ENCODE results near the gene EPHX1.
"Not testable (repeated sequence)": the region's sequence is repeated elsewhere in the genome, so short reads cannot be mapped to it uniquely, and the experiment has no call there.

The EPHX1 gene

DNA sequence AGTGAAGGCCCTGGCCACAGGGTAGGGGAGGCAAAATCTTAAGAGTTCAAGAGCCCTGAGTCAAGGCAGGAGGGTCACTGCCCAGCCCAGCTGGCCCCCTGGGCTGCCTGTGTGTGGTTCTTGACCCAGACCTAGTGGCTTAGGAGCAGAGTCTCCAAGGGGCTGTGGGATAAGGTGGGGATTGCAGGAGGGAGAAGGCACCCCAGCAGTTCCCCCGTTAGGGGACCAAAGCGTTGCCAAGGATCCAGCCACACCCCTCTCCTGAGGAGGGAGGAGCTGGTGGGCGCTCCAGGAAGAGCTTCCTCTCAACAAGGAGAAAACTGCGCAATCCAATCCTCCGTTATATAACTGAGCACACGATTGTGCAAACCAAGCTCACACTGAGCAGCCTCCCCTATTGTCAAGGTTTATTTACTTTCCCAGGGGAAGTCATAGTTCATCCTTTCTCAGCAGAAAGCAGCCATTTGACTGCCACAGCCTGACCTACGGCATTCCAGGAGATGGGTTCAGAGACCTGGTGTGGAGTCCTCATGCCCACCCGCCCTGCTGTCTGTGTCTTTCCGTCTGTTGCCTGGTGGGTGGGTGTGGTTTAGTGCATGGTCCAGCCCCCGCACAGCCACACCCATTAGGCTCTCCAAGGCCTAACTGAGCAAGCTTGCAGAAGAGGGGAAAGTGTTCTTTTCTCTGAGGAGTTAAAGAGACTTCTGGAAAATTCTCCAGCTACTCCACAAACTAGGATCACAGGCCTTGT, 3.5 kb downstream of the EPHX1 start:
- H3K4me1 ChIP-seq (ENCODE audit: control insufficient read depth, insufficient read depth, low read length), result peaks cover 63% of the 10 kb centered on the region
- H3K27me3 ChIP-seq (ENCODE audit: control insufficient read depth, insufficient read depth, low read length), result no peaks in the 10 kb centered on the region
- peak overlapping the region; percentile 31 for H3K9ac ChIP-seq (ENCODE audit: low read length)
- no peaks in the 10 kb centered on the region for H3K36me3 ChIP-seq (ENCODE audit: control insufficient read depth, insufficient read depth, low read length)
- no peak overlapping the region for H3K4me3 ChIP-seq (ENCODE audit: low read length)
- H3K9me3 ChIP-seq (ENCODE audit: control insufficient read depth, low read length), result no peaks in the 10 kb centered on the region

DNA sequence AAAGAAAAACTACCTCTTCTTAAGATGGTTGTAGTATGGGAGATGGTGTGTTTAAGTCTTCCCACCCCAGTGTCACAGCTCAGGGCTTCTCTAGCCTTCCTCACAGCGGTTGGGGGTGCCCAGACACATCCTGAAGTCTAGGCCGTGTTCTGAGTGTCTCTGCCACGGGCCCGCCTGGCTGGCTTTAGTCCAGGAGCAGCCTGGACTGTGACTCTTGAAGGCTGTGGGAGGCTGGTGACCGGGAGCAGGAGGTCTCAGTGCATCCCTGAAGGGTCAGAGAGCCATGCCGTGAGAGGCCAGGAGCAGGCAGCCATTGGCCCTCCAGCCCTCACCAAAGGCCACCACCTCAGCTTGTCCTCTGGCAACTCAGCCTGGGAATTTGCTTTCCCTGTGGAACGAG, 4.5 kb downstream of the EPHX1 start:
- Histone ChIP-seq H3K27me3 (ENCODE audit: control insufficient read depth, insufficient read depth, low read length) (no peaks in the 10 kb centered on the region), H3K36me3 (ENCODE audit: control insufficient read depth, insufficient read depth, low read length) (no peaks in the 10 kb centered on the region), H3K9me3 (ENCODE audit: control insufficient read depth, low read length) (no peaks in the 10 kb centered on the region), H3K4me3 (ENCODE audit: low read length) (no peak overlapping the region), H3K4me1 (ENCODE audit: control insufficient read depth, insufficient read depth, low read length) (peaks cover 68% of the 10 kb centered on the region), H3K9ac (ENCODE audit: low read length) (peak overlapping the region; percentile 10)

DNA sequence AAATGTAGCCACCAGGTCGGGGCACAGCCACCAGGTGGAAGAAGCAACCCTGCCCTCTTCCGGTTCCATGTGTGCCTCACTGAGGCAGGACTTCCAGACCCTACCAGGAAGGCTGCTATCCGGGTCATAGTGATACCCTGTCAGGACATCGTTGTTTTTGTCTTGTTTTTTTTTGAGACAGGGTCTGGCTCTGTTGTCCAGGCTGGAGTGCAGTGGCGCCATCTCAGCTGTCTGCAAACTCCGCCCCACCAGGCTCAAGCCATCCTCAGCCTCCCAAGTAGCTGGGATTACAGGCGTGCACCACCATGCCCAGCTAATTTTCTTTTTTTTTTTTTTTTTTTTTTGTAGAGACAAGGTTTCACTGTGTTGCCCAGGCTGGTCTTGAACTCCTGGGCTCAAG, 5.2 kb downstream of the EPHX1 start:
- not testable (repeated sequence) for H3K27me3 ChIP-seq (ENCODE audit: control insufficient read depth, insufficient read depth, low read length); H3K4me3 ChIP-seq (ENCODE audit: low read length); H3K36me3 ChIP-seq (ENCODE audit: control insufficient read depth, insufficient read depth, low read length); H3K9me3 ChIP-seq (ENCODE audit: control insufficient read depth, low read length)
- Histone ChIP-seq H3K4me1 (ENCODE audit: control insufficient read depth, insufficient read depth, low read length) (peaks cover 75% of the 10 kb centered on the region), H3K9ac (ENCODE audit: low read length) (peak overlapping the region; percentile 10)

DNA sequence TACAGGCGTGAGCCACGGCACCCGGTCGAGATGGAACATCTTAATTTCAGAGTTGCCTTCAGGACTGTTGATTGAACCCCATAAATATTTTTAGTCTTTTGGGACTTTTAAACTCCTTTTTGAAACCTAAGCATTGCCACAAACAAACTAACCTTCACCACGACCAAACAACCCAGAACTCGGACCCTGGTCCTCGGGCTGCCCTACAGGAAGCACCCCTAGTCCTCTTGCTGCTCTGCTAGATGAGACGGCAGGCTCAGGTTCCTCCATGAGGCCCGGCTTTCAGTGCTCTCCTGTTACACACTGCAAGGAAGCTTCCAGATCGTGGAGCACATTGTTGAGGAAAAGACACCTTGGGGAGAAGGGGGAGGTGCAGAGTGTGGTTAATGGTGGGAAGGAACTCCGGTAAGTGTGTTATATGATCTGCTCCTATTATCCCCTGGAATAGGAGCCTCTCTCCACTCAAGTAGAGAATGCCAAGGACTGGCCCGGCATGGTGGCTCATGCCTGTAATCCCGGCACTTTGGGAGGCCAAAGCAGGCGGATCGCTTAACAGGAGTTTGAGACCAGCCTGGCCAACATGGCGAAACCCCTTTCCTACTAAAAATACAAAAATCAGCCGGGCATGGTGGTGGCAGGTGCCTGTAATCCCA, 5.7 kb downstream of the EPHX1 start:
- Histone ChIP-seq H3K9ac (ENCODE audit: low read length) (no peak overlapping the region), H3K4me3 (ENCODE audit: low read length) (no peak overlapping the region), H3K9me3 (ENCODE audit: control insufficient read depth, low read length) (no peaks in the 10 kb centered on the region), H3K36me3 (ENCODE audit: control insufficient read depth, insufficient read depth, low read length) (no peaks in the 10 kb centered on the region), H3K4me1 (ENCODE audit: control insufficient read depth, insufficient read depth, low read length) (peaks cover 81% of the 10 kb centered on the region), H3K27me3 (ENCODE audit: control insufficient read depth, insufficient read depth, low read length) (no peaks in the 10 kb centered on the region)

DNA sequence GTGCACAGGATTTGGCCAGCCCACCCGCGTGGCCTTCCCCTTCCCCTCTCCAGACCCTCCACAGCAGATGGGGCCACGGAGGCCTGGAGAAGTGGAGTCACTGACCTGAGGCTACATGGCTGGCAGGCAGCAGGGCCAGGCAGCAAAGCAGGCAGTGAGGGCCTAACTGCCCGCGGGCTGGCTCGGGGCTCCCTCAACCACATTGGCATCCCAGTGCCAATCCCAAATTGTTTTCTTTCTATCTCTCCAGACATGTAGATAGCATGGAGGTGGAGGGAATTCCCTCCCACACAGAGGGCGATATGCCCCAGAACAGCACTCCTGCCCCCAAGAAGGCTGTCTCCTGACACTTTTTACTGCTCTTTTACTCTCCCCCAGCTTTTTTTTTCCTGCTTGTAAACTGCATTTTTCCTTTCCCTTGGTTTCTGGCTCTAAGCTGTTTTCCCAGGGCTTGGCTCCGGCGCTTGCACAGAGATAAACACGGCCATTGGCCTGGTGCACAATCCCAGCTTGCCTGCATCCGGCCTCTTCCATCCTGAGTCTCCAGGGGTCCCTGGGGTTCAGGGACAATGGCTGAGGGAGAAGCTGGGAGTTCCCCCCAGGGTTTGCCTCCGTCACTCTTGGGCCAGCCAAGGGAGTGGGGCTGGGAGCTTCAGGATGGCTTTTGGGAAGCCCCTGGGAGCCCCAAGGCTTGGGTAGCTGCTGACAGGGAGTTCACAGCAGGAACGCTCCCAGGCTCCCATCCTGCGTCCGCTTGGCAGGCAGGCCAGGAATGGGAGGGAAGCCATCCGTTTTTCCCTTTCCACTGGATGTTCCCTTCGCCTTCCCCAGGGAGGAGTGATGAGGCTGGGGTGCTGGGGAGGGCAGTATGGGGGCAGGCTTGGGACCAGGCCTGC, 7.0 kb downstream of the EPHX1 start:
- Histone ChIP-seq H3K27me3 (ENCODE audit: control insufficient read depth, insufficient read depth, low read length) (no peaks in the 10 kb centered on the region), H3K9me3 (ENCODE audit: control insufficient read depth, low read length) (no peaks in the 10 kb centered on the region), H3K4me1 (ENCODE audit: control insufficient read depth, insufficient read depth, low read length) (peaks cover 77% of the 10 kb centered on the region), H3K9ac (ENCODE audit: low read length) (peak overlapping the region; percentile 71), H3K36me3 (ENCODE audit: control insufficient read depth, insufficient read depth, low read length) (no peaks in the 10 kb centered on the region), H3K4me3 (ENCODE audit: low read length) (peak overlapping the region; percentile 2)

DNA sequence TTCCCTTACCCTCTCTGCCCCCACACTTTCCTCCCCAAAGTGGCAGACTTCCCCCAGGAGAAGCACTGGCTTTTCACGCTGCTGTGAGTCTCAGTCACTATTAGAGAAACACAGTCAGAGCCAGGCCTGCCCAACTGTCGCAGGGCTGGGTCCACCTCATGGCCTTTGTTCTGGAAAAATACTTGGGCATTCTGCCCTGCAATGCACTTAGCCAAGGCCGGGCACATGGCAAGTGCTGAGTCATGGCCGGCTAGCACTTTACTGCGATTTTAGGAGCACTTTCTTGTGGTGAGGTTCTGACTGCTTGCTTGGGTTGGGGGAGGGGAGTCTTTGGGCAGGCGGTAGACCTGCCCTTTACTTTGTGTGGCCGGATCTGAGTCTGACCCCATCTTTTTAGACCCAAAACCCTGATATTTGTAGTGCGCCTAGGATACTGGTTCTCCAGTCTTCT, 7.7 kb downstream of the EPHX1 start:
- Histone ChIP-seq H3K4me3 (ENCODE audit: low read length) (peak overlapping the region; percentile 2), H3K9ac (ENCODE audit: low read length) (peak overlapping the region; percentile 71)

DNA sequence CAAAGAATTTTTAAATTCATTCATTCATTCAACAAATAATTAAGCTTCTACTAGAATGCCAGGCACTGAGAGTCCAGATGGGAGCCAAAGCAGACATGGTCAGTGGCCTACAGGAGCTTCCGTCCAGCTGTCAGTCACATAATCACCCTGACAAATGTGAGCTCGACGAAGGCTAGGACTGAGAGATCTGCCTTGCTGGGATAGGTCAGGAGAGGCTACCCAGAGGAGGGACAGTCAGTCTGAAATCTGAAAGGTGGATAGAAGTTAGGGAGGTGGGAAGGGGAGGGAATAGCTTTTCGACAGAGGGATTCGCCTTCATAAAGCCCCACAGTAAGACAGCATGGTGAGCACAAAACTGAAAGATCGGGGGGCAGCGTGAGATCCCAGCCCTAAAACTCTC, 8.3 kb downstream of the EPHX1 start:
- H3K9ac ChIP-seq (ENCODE audit: low read length), result no peak overlapping the region
- H3K4me1 ChIP-seq (ENCODE audit: control insufficient read depth, insufficient read depth, low read length), result peaks cover 64% of the 10 kb centered on the region
- no peaks in the 10 kb centered on the region for H3K36me3 ChIP-seq (ENCODE audit: control insufficient read depth, insufficient read depth, low read length)
- H3K27me3 ChIP-seq (ENCODE audit: control insufficient read depth, insufficient read depth, low read length), result no peaks in the 10 kb centered on the region
- no peak overlapping the region for H3K4me3 ChIP-seq (ENCODE audit: low read length)
- H3K9me3 ChIP-seq (ENCODE audit: control insufficient read depth, low read length), result no peaks in the 10 kb centered on the region

More for the DNA sequence above, 7.7 kb downstream of the EPHX1 start:
- H3K4me1 ChIP-seq (ENCODE audit: control insufficient read depth, insufficient read depth, low read length), result peaks cover 70% of the 10 kb centered on the region
- no peaks in the 10 kb centered on the region for H3K9me3 ChIP-seq (ENCODE audit: control insufficient read depth, low read length)
- H3K36me3 ChIP-seq (ENCODE audit: control insufficient read depth, insufficient read depth, low read length), result no peaks in the 10 kb centered on the region
- H3K27me3 ChIP-seq (ENCODE audit: control insufficient read depth, insufficient read depth, low read length), result no peaks in the 10 kb centered on the region

DNA sequence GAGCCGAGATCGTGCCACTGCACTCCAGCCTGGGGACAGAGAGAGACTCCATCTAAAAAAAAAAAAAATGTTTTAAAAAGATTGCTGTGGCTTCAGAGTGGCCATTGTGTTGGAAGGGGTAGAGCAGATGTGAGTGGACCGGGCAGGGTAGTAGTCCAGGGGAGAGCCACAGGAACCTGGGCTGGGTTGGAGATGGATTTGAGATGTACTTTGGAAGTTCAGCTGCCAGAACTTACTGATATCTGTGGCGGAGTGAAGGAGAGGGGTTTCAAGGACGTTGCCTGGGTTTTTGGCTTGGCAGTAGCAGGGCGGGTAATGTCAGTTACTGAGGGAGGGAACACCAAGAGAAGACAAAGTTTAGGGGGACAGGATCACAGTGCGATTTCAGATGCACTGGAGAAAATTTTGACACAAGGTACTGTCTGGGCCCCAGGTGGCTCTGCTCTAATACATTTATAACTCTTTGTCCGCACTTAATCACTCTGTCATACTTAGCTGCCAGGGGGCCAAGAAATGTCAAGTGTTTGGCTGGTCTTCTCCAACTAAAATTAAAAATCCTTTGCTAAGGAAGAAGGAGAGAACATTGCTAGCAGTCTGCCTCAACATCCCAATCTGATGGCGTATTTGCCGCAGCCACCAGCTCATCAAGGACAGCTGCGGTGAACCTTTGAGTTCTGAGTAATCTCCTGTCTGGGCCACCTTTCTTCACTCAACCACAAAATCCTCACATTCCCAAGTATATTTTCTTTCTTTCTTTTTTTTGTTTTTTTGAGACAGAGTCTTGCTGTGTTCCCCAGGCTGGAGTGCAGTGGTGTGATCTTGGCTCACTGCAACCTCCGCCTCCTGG, 9.6 kb downstream of the EPHX1 start:
- H3K4me1 ChIP-seq (ENCODE audit: control insufficient read depth, insufficient read depth, low read length), result peaks cover 56% of the 10 kb centered on the region
- no peaks in the 10 kb centered on the region for H3K27me3 ChIP-seq (ENCODE audit: control insufficient read depth, insufficient read depth, low read length)
- H3K4me3 ChIP-seq (ENCODE audit: low read length), result no peak overlapping the region

DNA sequence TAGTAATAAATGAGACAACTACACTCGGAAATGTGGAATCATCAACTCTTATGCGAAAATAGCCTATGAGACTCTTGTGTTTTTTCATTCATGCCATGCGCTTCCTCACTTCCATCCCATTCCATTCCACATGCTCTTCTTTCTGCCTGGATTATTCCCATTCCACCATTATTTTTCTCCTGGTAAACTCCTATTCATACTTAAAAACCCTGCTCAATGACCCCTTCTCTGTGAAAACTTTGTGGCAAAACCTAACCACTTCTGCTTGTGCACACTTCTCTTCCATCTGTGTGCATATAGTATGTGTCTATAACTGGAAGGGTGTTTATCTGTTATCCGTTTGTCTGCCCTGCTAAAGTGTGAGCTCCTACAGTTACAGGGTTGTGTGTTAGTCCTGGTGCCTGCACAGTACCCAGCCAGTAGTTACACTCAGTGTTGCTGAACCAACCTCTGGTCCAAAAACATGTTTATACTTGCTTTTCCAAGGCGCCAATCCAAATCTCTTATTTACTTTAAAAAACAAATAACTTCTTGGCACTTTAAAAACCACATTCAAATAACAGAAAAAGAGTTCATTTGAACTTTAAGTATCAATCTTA, 10.7 kb downstream of the EPHX1 start:
- Histone ChIP-seq H3K36me3 (ENCODE audit: control insufficient read depth, insufficient read depth, low read length) (no peaks in the 10 kb centered on the region), H3K9ac (ENCODE audit: low read length) (no peak overlapping the region), H3K27me3 (ENCODE audit: control insufficient read depth, insufficient read depth, low read length) (no peaks in the 10 kb centered on the region), H3K4me1 (ENCODE audit: control insufficient read depth, insufficient read depth, low read length) (peaks cover 63% of the 10 kb centered on the region), H3K9me3 (ENCODE audit: control insufficient read depth, low read length) (no peaks in the 10 kb centered on the region), H3K4me3 (ENCODE audit: low read length) (no peak overlapping the region)

More for the DNA sequence above, 9.6 kb downstream of the EPHX1 start:
- no peaks in the 10 kb centered on the region for H3K9me3 ChIP-seq (ENCODE audit: control insufficient read depth, low read length)
- H3K36me3 ChIP-seq (ENCODE audit: control insufficient read depth, insufficient read depth, low read length), result no peaks in the 10 kb centered on the region
- peak overlapping the region; percentile 6 for H3K9ac ChIP-seq (ENCODE audit: low read length)

DNA sequence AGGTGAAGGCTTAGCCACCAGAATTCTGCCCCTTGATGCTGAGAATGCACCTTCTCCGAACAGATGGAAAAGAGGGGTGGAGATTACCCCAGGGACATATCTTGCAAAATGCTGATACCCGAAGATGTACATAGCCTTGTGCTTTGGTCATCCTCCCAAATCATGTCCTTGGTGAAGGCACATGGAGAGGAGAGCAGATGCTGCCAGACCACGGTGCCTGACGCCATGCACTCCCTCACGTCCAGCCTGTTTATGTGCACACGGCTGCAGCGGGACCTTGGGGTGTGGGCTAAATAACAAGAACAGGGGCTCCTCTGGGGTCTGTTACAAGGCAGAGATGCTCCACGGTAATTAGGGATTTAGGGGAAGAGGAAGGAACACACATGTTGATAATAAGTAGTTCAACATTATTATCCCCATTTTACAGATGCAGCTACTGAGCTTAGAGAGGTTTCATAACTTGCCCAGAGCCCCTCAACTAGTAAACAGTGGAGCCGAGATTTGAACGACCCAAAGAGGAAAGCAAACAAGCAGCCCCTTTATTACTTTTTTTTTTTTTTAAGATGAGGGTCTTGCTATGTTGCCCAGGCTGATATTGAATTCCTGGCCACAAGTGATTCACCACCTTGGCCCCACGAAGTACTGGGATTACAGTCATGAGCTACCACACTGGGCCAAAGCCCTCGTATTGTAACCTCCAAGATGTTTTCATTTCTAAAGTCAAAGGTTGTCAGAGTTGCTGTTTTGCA, 12.9 kb downstream of the EPHX1 start:
- H3K36me3 ChIP-seq (ENCODE audit: control insufficient read depth, insufficient read depth, low read length), result no peaks in the 10 kb centered on the region
- no peak overlapping the region for H3K9ac ChIP-seq (ENCODE audit: low read length)
- no peaks in the 10 kb centered on the region for H3K9me3 ChIP-seq (ENCODE audit: control insufficient read depth, low read length)
- peaks cover 52% of the 10 kb centered on the region for H3K4me1 ChIP-seq (ENCODE audit: control insufficient read depth, insufficient read depth, low read length)
- no peak overlapping the region for H3K4me3 ChIP-seq (ENCODE audit: low read length)
- H3K27me3 ChIP-seq (ENCODE audit: control insufficient read depth, insufficient read depth, low read length), result no peaks in the 10 kb centered on the region

Measured in mucosa of stomach (tissue), 1 donor.